ENCODE data around the gene NET1. TPM values are rescaled to one million over a fixed set of nuclear protein-coding genes. Genes with fewer than 3 reads are reported as not detected.

NET1 gene
- total and polyA plus RNA-seq, 7 experiments from 2014 or later, result 31.6 to 61.6 (median 47.9) TPM

DNA sequence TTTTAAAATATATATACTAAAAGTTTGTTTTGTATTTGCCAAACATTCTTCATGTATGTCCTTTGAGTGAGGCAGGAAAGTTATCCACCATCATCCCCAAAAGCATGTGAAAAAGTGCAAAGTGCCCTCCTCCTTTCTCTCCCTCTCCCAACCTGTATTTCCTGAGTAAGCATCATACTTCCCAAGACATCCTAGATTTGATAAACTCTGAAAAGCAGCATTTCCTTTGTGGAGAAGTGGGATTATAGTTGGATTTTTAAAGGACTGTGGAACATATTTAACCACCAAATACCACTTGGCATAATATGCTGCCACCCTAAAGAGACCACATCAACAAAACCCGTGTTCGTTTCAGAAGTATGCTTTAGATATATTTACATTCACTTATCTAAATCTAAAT is 36.9 kb downstream of the NET1 start:
- Mint-ChIP-seq H3K9me3 (peaks cover 0 to 3% (median 0%) of the 10 kb centered on the region in 11 donors), H3K27me3 (no peaks in the 10 kb centered on the region), H3K4me3 (peak overlapping the region in 9 of 10 donors; percentile 20 to 100 (median 71)), H3K27ac (peak overlapping the region in 1 of 9 donors; percentile 10), H3K36me3 (peaks cover 3 to 26% (median 11%) of the 10 kb centered on the region in 5 donors), H3K4me1 (peaks cover 18 to 67% (median 51%) of the 10 kb centered on the region in 7 donors)
- no peak overlapping the region for H3K27ac ChIP-seq (ENCODE audit: low read depth, low read length)
- H3K27me3 ChIP-seq (ENCODE audit: control insufficient read depth in 2 of 2, insufficient read depth in 2 of 2, low read length in 2 of 2), result no peaks in the 10 kb centered on the region
- no peaks in the 10 kb centered on the region for H3K9me3 ChIP-seq (ENCODE audit: control insufficient read depth in 2 of 3, low read length in 3 of 3)
- no peak for ATAC-seq
- peaks cover 0 to 21% (median 5%) of the 10 kb centered on the region in 3 experiments for H3K36me3 ChIP-seq (ENCODE audit: control insufficient read depth in 2 of 3, insufficient read depth in 3 of 3, low read length in 3 of 3)
- intact Hi-C loops (cut with micrococcal nuclease), result loop anchor here (5.0 to 10.0 kb wide), 3 partner anchors 363 to 438 kb away; partner anchors contain the start of genes GDI2 (in 2 of the 2) and ANKRD16 (in 1 of the 2)
- peaks cover 0 to 24% of the 10 kb centered on the region in 2 donors for H3K4me1 ChIP-seq (ENCODE audit: control insufficient read depth in 2 of 2, insufficient read depth in 2 of 2, low read length in 2 of 2)
- CTCF ChIA-PET, result no interaction called here
- no peak overlapping the region for H3K4me3 ChIP-seq (ENCODE audit: low read length)
- DNase-seq, result no peak
- POLR2A ChIA-PET, result interaction anchor here (1.8 kb wide), 1 partner anchor 100 kb away, joined by 7 read pairs; no protein-coding TSS in a partner anchor

- intact Hi-C loops (cut with micrococcal nuclease), result loop anchor here (5.0 to 10.0 kb wide), 3 partner anchors 362 to 437 kb away; partner anchors contain the start of genes GDI2 (in 2 of the 2) and ANKRD16 (in 1 of the 2)
- peaks cover 14 to 61% (median 45%) of the 10 kb centered on the region in 7 donors for H3K4me1 Mint-ChIP-seq
- Histone ChIP-seq H3K36me3 (ENCODE audit: control insufficient read depth in 2 of 3, insufficient read depth in 3 of 3, low read length in 3 of 3) (peaks cover 0 to 27% (median 5%) of the 10 kb centered on the region in 3 experiments), H3K4me1 (ENCODE audit: control insufficient read depth in 2 of 2, insufficient read depth in 2 of 2, low read length in 2 of 2) (peaks cover 0 to 24% of the 10 kb centered on the region in 2 donors), H3K27ac (ENCODE audit: low read depth, low read length) (no peak overlapping the region), H3K4me3 (ENCODE audit: low read length) (no peak overlapping the region), H3K9me3 (ENCODE audit: control insufficient read depth in 2 of 3, low read length in 3 of 3) (no peaks in the 10 kb centered on the region), H3K27me3 (ENCODE audit: control insufficient read depth in 2 of 2, insufficient read depth in 2 of 2, low read length in 2 of 2) (no peaks in the 10 kb centered on the region)
- H3K36me3 Mint-ChIP-seq, result peaks cover 3 to 28% (median 15%) of the 10 kb centered on the region in 5 donors
- DNase-seq, result no peak
- H3K4me3 Mint-ChIP-seq, result peak overlapping the region in 7 of 10 donors; percentile 6 to 70 (median 55)
- H3K27ac Mint-ChIP-seq, result peak overlapping the region in 3 of 9 donors; percentile 51 to 69 (median 59)
- H3K27me3 Mint-ChIP-seq, result no peaks in the 10 kb centered on the region
- H3K9me3 Mint-ChIP-seq, result peaks cover 0 to 3% (median 0%) of the 10 kb centered on the region in 11 donors
- ChIA-PET POLR2A (no interaction called here), CTCF (no interaction called here)
- no peak for ATAC-seq
These were observed 37.5 kb downstream of the NET1 start for GRCh38 chr10:5449823-5450222.

- Histone ChIP-seq H3K27ac (ENCODE audit: low read depth, low read length) (no peak overlapping the region), H3K4me3 (ENCODE audit: low read length) (no peak overlapping the region), H3K4me1 (ENCODE audit: control insufficient read depth in 2 of 2, insufficient read depth in 2 of 2, low read length in 2 of 2) (peaks cover 0 to 20% of the 10 kb centered on the region in 2 donors), H3K36me3 (ENCODE audit: control insufficient read depth in 2 of 3, insufficient read depth in 3 of 3, low read length in 3 of 3) (peaks cover 0 to 32% (median 5%) of the 10 kb centered on the region in 3 experiments), H3K27me3 (ENCODE audit: control insufficient read depth in 2 of 2, insufficient read depth in 2 of 2, low read length in 2 of 2) (no peaks in the 10 kb centered on the region), H3K9me3 (ENCODE audit: control insufficient read depth in 2 of 3, low read length in 3 of 3) (no peaks in the 10 kb centered on the region)
- Mint-ChIP-seq H3K4me3 (peak overlapping the region in 1 of 10 donors; percentile 65), H3K4me1 (peaks cover 11 to 52% (median 41%) of the 10 kb centered on the region in 7 donors), H3K36me3 (peaks cover 3 to 34% (median 20%) of the 10 kb centered on the region in 5 donors), H3K27ac (peak overlapping the region in 2 of 9 donors; percentile 12 to 32), H3K9me3 (peaks cover 0 to 3% (median 0%) of the 10 kb centered on the region in 11 donors), H3K27me3 (no peaks in the 10 kb centered on the region)
- POLR2A ChIA-PET, result no interaction called here
- intact Hi-C loops (cut with micrococcal nuclease), result no loop called here
- DNase-seq (no peak), ATAC-seq (no peak)
- CTCF ChIA-PET, result no interaction called here
These were observed 38.4 kb downstream of the NET1 start for GRCh38 chr10:5450605-5451384.

- Mint-ChIP-seq H3K9me3 (no peaks in the 10 kb centered on the region), H3K4me3 (no peak overlapping the region), H3K36me3 (peaks cover 3 to 47% (median 35%) of the 10 kb centered on the region in 5 donors), H3K27me3 (no peaks in the 10 kb centered on the region), H3K27ac (peak overlapping the region in 3 of 9 donors; percentile 3 to 38 (median 36)), H3K4me1 (peaks cover 10 to 43% (median 30%) of the 10 kb centered on the region in 7 donors)
- H3K4me1 ChIP-seq (ENCODE audit: control insufficient read depth in 2 of 2, insufficient read depth in 2 of 2, low read length in 2 of 2), result peaks cover 0 to 11% of the 10 kb centered on the region in 2 donors
- H3K27me3 ChIP-seq (ENCODE audit: control insufficient read depth in 2 of 2, insufficient read depth in 2 of 2, low read length in 2 of 2), result no peaks in the 10 kb centered on the region
- H3K27ac ChIP-seq (ENCODE audit: low read depth, low read length), result no peak overlapping the region
- POLR2A ChIA-PET, result no interaction called here
- no peaks in the 10 kb centered on the region for H3K9me3 ChIP-seq (ENCODE audit: control insufficient read depth in 2 of 3, low read length in 3 of 3)
- ATAC-seq, result no peak
- intact Hi-C loops (cut with micrococcal nuclease), result no loop called here
- no peak overlapping the region for H3K4me3 ChIP-seq (ENCODE audit: low read length)
- CTCF ChIA-PET, result no interaction called here
- no peak for DNase-seq
- H3K36me3 ChIP-seq (ENCODE audit: control insufficient read depth in 2 of 3, insufficient read depth in 3 of 3, low read length in 3 of 3), result peaks cover 0 to 41% (median 5%) of the 10 kb centered on the region in 3 experiments
These were observed 41.6 kb downstream of the NET1 start for GRCh38 chr10:5453749-5454489.

DNA sequence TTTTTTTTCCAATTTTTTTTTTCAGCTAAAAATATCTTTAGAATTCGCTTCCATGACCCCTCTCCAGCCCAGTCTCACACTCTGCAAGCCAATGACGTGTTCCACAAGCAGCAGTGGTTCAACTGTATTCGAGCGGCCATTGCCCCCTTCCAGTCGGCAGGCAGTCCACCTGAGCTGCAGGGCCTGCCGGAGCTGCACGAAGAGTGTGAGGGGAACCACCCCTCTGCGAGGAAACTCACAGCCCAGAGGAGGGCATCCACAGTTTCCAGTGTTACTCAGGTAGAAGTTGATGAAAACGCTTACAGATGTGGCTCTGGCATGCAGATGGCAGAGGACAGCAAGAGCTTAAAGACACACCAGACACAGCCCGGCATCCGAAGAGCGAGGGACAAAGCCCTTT is 44.2 kb downstream of the NET1 start:
- CTCF ChIA-PET, result interaction anchor here (0.7 to 1.7 kb wide), 4 partner anchors 10 to 173 kb away, joined by 3 to 5 read pairs (median 4); no protein-coding TSS in a partner anchor
- Mint-ChIP-seq H3K27ac (peak overlapping the region in 2 of 9 donors; percentile 14 to 60), H3K4me1 (peaks cover 5 to 27% (median 19%) of the 10 kb centered on the region in 7 donors), H3K36me3 (peaks cover 3 to 57% (median 37%) of the 10 kb centered on the region in 5 donors), H3K9me3 (no peaks in the 10 kb centered on the region), H3K27me3 (no peaks in the 10 kb centered on the region), H3K4me3 (no peak overlapping the region)
- Histone ChIP-seq H3K27ac (ENCODE audit: low read depth, low read length) (no peak overlapping the region), H3K4me3 (ENCODE audit: low read length) (no peak overlapping the region), H3K36me3 (ENCODE audit: control insufficient read depth in 2 of 3, insufficient read depth in 3 of 3, low read length in 3 of 3) (peaks cover 0 to 41% (median 5%) of the 10 kb centered on the region in 3 experiments), H3K9me3 (ENCODE audit: control insufficient read depth in 2 of 3, low read length in 3 of 3) (no peaks in the 10 kb centered on the region), H3K27me3 (ENCODE audit: control insufficient read depth in 2 of 2, insufficient read depth in 2 of 2, low read length in 2 of 2) (no peaks in the 10 kb centered on the region), H3K4me1 (ENCODE audit: control insufficient read depth in 2 of 2, insufficient read depth in 2 of 2, low read length in 2 of 2) (peaks cover 0 to 10% of the 10 kb centered on the region in 2 donors)
- ATAC-seq, result no peak
- intact Hi-C loops (cut with micrococcal nuclease), result no loop called here
- DNase-seq, result no peak
- POLR2A ChIA-PET, result interaction anchor here (1.5 to 2.7 kb wide), 2 partner anchors 10 to 108 kb away, joined by 4 to 11 read pairs; no protein-coding TSS in a partner anchor

DNA sequence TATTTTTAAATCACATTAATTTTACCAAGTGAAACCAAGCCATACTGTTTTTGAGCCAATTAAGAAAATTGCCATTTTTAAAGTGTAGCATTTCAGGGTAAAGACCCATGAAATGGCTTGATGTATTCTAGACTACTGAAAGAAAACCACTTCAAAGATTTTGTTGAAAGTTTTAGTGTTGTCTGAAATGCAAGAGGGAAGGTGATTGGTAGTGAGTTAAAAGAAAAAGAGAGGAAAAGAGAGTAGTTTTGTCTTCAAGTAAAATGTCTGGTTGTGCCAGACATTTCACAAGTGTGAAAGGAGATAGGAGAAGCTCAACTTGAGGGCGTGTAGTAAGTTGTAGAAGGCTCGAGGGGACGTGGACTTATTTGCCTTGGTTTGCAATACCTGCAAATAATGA is 45.4 kb downstream of the NET1 start:
- Mint-ChIP-seq H3K4me1 (peaks cover 8 to 26% (median 18%) of the 10 kb centered on the region in 7 donors), H3K4me3 (peak overlapping the region; percentile 9 to 82 (median 57)), H3K27ac (peak overlapping the region; percentile 67 to 86 (median 81)), H3K27me3 (no peaks in the 10 kb centered on the region), H3K9me3 (no peaks in the 10 kb centered on the region), H3K36me3 (peaks cover 0 to 47% (median 34%) of the 10 kb centered on the region in 5 donors)
- intact Hi-C loops (cut with micrococcal nuclease), result loop anchor here in 1 of 2 donors (1.0 kb wide), 1 partner anchor 10 kb away; no protein-coding TSS in a partner anchor
- Histone ChIP-seq H3K36me3 (ENCODE audit: control insufficient read depth in 2 of 3, insufficient read depth in 3 of 3, low read length in 3 of 3) (peaks cover 0 to 35% (median 5%) of the 10 kb centered on the region in 3 experiments), H3K9me3 (ENCODE audit: control insufficient read depth in 2 of 3, low read length in 3 of 3) (no peaks in the 10 kb centered on the region), H3K4me1 (ENCODE audit: control insufficient read depth in 2 of 2, insufficient read depth in 2 of 2, low read length in 2 of 2) (peaks cover 0 to 10% of the 10 kb centered on the region in 2 donors), H3K27me3 (ENCODE audit: control insufficient read depth in 2 of 2, insufficient read depth in 2 of 2, low read length in 2 of 2) (no peaks in the 10 kb centered on the region), H3K4me3 (ENCODE audit: low read length) (no peak overlapping the region), H3K27ac (ENCODE audit: low read depth, low read length) (no peak overlapping the region)
- ChIA-PET CTCF (no interaction called here), POLR2A (interaction anchor here (1.0 to 1.1 kb wide), 2 partner anchors 10 to 108 kb away, joined by 3 to 4 read pairs; no protein-coding TSS in a partner anchor)
- peak in 7 of 9 donors; percentile 45 to 81 (median 72) for DNase-seq
- peak; percentile 87 for ATAC-seq
